ENCODE results near the gene SRRM1. TPM values are rescaled to one million over a fixed set of nuclear protein-coding genes. Genes with fewer than 3 reads are reported as not detected.
"Not testable (repeated sequence)": the region's sequence is repeated elsewhere in the genome, so short reads cannot be mapped to it uniquely, and the experiment has no call there.

The SRRM1 gene
- total RNA-seq, 1 experiment from 2014 or later, result 228 TPM

- TF ChIP-seq PRRX2 (CRISPR knock-in tag; IDR thresholded peaks at IDR 0.05) (no peak), TEAD4 (CRISPR knock-in tag; IDR thresholded peaks at IDR 0.05) (no peak), ZNF138 (CRISPR knock-in tag; conservative IDR thresholded peaks at IDR 0.05) (no peak), NR2C2 (CRISPR knock-in tag; IDR thresholded peaks at IDR 0.05) (no peak), PRDM15 (CRISPR knock-in tag; IDR thresholded peaks at IDR 0.05) (no peak), NR1H2 (CRISPR knock-in tag; IDR thresholded peaks at IDR 0.05) (no peak), RORB (CRISPR knock-in tag; IDR thresholded peaks at IDR 0.05) (no peak), CREB1 (CRISPR knock-in tag; IDR thresholded peaks at IDR 0.05) (no peak)
Measured at GRCh38 chr1:24696041-24696755, 53.1 kb downstream of the SRRM1 start (continued).

GRCh38 chr1:24696756-24697330 is 53.7 kb downstream of the SRRM1 start:
- DNase-seq (ENCODE audit: low spot score) (no peak), ATAC-seq (no peak)
- H3K9me3 Mint-ChIP-seq, result peaks cover 7% of the 10 kb centered on the region
- no peaks in the 10 kb centered on the region for H3K27me3 Mint-ChIP-seq (ENCODE audit: low read depth)
- H3K27ac Mint-ChIP-seq, result no peak overlapping the region
- ChIA-PET CTCF (interaction anchor here (0.6 to 5.0 kb wide), 6 partner anchors 8 to 521 kb away, joined by 3 to 33 read pairs (median 4); no protein-coding TSS in a partner anchor), POLR2A (no interaction called here)
- H3K4me3 Mint-ChIP-seq, result no peak overlapping the region
- peaks cover 23% of the 10 kb centered on the region for H3K4me1 Mint-ChIP-seq
- no peaks in the 10 kb centered on the region for H3K36me3 Mint-ChIP-seq
- no peak for TF ChIP-seq JUN (CRISPR knock-in tag; IDR thresholded peaks at IDR 0.05)

DNA sequence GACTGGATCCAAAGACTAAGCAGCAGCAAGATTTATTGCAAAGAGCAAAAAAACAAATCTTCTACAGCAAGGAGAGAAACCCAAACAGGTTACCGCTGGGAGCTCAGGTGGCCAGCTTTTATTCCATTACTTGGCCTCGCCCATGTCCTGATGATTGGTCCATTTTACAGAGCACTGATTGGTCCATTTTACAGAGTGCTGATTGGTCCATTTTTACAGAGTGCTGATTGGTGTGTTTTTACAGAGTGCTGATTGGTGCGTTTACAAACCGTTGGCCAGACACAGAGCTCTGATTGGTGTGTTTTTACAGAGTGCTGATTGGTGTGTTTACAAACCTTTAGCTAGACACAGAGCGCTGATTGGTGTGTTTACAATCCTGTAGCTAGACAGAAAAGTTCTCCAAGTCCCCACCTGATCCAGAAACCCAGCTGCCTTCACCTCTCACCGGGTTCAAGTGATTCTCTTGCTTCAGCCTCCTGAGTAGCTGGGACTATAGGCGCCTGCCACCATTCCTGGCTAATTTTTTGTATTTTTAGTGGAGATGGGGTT is 54.4 kb downstream of the SRRM1 start:
- DNase-seq (ENCODE audit: low spot score); ATAC-seq; H3K36me3 Mint-ChIP-seq; POLR2A ChIA-PET; H3K9me3 Mint-ChIP-seq; H3K27me3 Mint-ChIP-seq (ENCODE audit: low read depth); H3K4me3 Mint-ChIP-seq; H3K27ac Mint-ChIP-seq: not testable (repeated sequence)
- CTCF ChIA-PET, result interaction anchor here (0.6 to 5.0 kb wide), 6 partner anchors 9 to 522 kb away, joined by 3 to 33 read pairs (median 4); no protein-coding TSS in a partner anchor
- peak; percentile 68 for TF ChIP-seq NFYB (CRISPR knock-in tag; conservative IDR thresholded peaks at IDR 0.05; ENCODE audit: low read depth)
- H3K4me1 Mint-ChIP-seq, result peaks cover 23% of the 10 kb centered on the region

GRCh38 chr1:24698326-24698725 is 55.2 kb downstream of the SRRM1 start:
- H3K9me3 Mint-ChIP-seq; H3K36me3 Mint-ChIP-seq; ATAC-seq; POLR2A ChIA-PET; H3K4me3 Mint-ChIP-seq; H3K27ac Mint-ChIP-seq; H3K27me3 Mint-ChIP-seq (ENCODE audit: low read depth); DNase-seq (ENCODE audit: low spot score): not testable (repeated sequence)
- CTCF ChIA-PET, result interaction anchor here (5.0 kb wide), 1 partner anchor 10 kb away, joined by 33 read pairs; no protein-coding TSS in a partner anchor
- H3K4me1 Mint-ChIP-seq, result peaks cover 29% of the 10 kb centered on the region

DNA sequence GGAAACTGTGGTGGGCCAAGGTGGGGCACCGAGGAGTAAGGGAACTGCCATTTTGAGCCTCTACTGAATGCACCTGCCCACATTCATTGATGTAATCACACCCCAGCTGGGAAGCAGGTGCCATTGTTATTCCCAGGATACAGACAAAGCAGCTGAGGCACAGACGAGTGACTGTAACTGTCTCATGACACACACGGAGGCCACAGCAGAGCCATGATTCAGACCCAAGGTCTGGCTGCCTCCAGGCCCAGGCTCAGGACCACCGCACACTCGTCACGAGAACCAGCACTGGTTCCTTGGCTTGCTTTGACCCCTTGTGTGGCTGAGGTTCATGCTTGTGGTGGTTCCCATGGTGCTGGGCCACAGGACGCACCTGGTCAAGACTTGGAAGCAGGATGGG is 56.5 kb downstream of the SRRM1 start:
- Mint-ChIP-seq H3K27ac (peak overlapping the region; percentile 65), H3K4me1 (peaks cover 24% of the 10 kb centered on the region), H3K36me3 (no peaks in the 10 kb centered on the region), H3K4me3 (no peak overlapping the region), H3K27me3 (ENCODE audit: low read depth) (no peaks in the 10 kb centered on the region), H3K9me3 (peaks cover 7% of the 10 kb centered on the region)
- no peak for DNase-seq (ENCODE audit: low spot score)
- ChIA-PET POLR2A (no interaction called here), CTCF (interaction anchor here (1.1 to 5.0 kb wide), 4 partner anchors 11 to 135 kb away, joined by 3 to 33 read pairs (median 6); no protein-coding TSS in a partner anchor)
- no peak for ATAC-seq
- TF ChIP-seq JAZF1 (CRISPR knock-in tag; IDR thresholded peaks at IDR 0.05), result no peak
- no peak for TF ChIP-seq ATF6 (CRISPR knock-in tag; IDR thresholded peaks at IDR 0.05)
- no peak for TF ChIP-seq ZNF219 (CRISPR knock-in tag; IDR thresholded peaks at IDR 0.05; ENCODE audit: borderline replicate concordance)
- no peak for TF ChIP-seq SMAD3 (CRISPR knock-in tag; IDR thresholded peaks at IDR 0.05; ENCODE audit: borderline replicate concordance)
- TF ChIP-seq E2F5 (CRISPR knock-in tag; IDR thresholded peaks at IDR 0.05), result no peak
- TF ChIP-seq, protein P1, sequence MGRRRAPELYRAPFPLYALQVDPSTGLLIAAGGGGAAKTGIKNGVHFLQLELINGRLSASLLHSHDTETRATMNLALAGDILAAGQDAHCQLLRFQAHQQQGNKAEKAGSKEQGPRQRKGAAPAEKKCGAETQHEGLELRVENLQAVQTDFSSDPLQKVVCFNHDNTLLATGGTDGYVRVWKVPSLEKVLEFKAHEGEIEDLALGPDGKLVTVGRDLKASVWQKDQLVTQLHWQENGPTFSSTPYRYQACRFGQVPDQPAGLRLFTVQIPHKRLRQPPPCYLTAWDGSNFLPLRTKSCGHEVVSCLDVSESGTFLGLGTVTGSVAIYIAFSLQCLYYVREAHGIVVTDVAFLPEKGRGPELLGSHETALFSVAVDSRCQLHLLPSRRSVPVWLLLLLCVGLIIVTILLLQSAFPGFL (CRISPR knock-in tag; IDR thresholded peaks at IDR 0.05; ENCODE audit: borderline replicate concordance), result no peak

Data from WTC11 (cell line).